Measurements from ENCODE around the gene PRSS27. TPM values are rescaled to one million over a fixed set of nuclear protein-coding genes. Genes with fewer than 3 reads are reported as not detected.

The PRSS27 gene
- total RNA-seq, 1 donor from 2014 or later = 1.3 TPM

DNA sequence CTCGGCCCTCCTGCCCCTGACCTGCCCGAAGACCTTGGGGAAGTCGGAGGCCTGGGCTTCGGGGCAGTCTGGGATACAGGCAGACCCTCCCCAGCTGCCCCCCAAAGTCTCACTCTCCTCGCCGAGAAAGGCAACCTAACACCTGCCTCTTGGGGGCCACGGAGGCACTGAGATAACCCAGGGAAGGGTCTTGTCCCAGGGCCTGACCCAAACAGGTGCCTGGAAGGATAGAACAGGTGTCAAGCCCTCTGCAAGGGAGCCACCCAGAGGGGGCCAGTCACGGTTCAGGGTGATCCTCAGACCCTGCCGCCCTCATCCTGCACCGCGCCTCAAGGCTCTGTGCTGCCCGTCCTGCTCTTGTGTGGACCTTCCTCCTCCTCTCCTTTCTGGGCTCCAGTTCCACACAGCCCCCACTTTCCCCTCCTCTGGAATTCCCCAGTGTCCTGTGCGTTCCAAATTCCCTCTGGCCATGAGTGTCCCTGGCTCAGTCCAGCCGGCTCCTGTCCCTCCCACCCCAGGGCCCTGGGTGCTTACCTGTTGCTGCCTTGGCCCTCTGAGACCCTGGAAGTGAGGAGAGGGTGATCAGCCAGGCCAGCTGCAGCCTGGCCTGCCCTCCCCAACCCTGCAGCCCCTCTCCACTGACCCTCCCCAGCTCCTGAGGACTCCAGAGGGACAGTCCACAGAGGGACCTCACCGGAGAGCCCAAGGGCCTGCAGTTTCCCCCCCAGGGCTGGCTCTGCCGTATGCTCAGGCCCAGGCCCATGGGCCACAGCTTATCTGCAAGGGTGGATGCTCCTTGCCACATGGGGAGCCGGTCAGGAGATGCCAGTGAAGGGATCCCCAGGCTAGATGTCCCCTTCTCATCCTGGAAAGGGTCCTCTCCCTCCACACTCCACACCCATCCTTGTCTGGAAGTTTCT lies 3.8 kb downstream of the PRSS27 start:
- H3K27ac ChIP-seq = no peak overlapping the region
- no peak for ATAC-seq
- H3K4me1 ChIP-seq = peaks cover 24% of the 10 kb centered on the region
- H3K27me3 ChIP-seq (ENCODE audit: low read depth) = peaks cover 6% of the 10 kb centered on the region
- H3K9me3 ChIP-seq = no peaks in the 10 kb centered on the region
- H3K4me3 ChIP-seq = no peak overlapping the region
- intact Hi-C loops (cut with DNase I) = no loop called here
- no peaks in the 10 kb centered on the region for H3K36me3 ChIP-seq
- DNase-seq = no peak
- TF ChIP-seq, protein P1, sequence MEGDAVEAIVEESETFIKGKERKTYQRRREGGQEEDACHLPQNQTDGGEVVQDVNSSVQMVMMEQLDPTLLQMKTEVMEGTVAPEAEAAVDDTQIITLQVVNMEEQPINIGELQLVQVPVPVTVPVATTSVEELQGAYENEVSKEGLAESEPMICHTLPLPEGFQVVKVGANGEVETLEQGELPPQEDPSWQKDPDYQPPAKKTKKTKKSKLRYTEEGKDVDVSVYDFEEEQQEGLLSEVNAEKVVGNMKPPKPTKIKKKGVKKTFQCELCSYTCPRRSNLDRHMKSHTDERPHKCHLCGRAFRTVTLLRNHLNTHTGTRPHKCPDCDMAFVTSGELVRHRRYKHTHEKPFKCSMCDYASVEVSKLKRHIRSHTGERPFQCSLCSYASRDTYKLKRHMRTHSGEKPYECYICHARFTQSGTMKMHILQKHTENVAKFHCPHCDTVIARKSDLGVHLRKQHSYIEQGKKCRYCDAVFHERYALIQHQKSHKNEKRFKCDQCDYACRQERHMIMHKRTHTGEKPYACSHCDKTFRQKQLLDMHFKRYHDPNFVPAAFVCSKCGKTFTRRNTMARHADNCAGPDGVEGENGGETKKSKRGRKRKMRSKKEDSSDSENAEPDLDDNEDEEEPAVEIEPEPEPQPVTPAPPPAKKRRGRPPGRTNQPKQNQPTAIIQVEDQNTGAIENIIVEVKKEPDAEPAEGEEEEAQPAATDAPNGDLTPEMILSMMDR (IDR thresholded peaks at IDR 0.05) = no peak

DNA sequence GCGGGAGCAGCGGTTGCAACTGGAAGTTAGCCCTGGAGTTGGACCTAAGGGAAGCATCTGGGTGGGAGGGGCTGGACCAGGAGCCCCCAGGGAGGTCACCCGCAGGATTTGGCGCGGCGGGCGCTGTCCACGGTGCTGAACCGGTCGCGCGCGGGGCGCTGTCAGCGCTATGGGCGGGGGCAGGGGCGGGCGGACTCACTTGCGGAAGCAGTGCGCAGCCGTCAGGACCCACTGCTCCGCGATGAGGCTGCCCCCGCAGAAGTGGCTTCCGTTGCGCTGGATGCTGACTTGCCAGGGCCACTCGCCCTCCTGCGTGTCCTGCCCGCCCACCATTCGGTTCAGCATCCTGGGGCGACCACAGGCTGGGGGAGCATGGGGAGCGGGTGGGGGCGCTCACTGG lies 4.5 kb downstream of the PRSS27 start:
- Histone ChIP-seq H3K4me3 (peak overlapping the region; percentile 6), H3K27me3 (ENCODE audit: low read depth) (peaks cover 6% of the 10 kb centered on the region), H3K4me1 (peaks cover 22% of the 10 kb centered on the region), H3K27ac (no peak overlapping the region), H3K36me3 (no peaks in the 10 kb centered on the region), H3K9me3 (no peaks in the 10 kb centered on the region)
- intact Hi-C loops (cut with DNase I) = no loop called here
- ATAC-seq (peak; percentile 59 to 65), DNase-seq (peak; percentile 79)
- TF ChIP-seq, protein P1 (IDR thresholded peaks at IDR 0.05) = no peak

DNA sequence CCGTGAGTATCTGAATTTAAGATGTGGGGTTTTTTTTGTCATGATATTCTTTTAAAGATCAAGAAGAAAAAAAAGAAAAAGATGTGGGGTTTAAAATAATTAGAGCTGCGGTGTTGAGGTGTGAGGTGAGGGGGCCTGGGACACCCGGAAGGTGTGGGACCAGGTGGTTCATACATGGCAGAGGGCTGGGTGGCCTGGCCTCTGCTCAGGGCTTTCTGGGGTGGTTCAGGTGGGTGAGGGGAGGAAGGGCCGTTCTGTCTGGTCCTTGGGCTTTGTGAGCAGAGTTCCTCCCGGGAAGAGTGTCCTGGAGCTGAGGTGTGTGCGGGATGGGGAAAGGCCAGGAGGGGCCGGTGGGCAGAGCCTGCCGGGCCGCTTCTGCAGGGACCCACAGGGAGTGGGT lies 5.0 kb downstream of the PRSS27 start:
- TF ChIP-seq, protein P1 (IDR thresholded peaks at IDR 0.05) = no peak
- peaks cover 17% of the 10 kb centered on the region for H3K4me1 ChIP-seq
- no peak overlapping the region for H3K27ac ChIP-seq
- H3K27me3 ChIP-seq (ENCODE audit: low read depth) = peaks cover 6% of the 10 kb centered on the region
- H3K9me3 ChIP-seq = no peaks in the 10 kb centered on the region
- no peak overlapping the region for H3K4me3 ChIP-seq
- peaks cover 2% of the 10 kb centered on the region for H3K36me3 ChIP-seq
- ATAC-seq (no peak), DNase-seq (no peak)
- intact Hi-C loops (cut with DNase I) = no loop called here

DNA sequence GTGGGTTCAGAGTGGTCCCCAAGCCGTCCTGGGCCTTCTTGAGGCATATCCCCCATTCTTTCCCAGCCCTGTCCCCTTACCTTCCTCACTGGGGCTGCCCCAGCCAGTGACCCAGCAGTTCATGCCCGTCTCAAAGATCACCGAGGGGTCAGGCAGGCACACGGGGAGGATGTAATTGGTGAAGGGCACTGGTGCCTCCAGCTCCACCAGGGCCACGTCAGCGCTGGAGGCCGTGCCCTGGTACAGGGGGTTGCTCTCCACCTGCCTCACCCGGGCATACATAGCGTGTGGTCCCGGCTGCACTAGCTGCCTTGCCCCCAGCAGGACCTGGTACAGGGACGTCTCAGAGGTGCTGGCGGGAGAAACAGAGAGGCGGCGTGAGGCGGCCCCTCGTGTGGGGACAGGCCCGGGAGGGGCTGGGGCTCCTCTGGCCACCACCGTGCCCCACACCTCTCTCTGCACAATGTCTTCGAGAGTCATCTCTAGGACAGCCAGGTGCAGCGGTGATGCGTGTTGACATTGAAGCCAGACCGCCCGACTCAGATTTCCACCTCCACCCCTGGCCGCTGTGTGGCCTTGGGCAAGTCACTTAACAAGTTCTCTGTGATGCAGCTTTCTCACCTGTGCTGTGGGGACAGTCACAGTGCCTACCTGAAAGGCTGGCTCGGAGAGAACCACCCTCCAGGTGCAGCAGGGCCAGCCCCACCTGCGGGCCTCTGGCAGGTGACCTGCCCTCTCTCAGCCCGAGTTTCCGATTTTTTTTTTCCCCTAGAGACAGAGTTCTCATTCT lies 5.8 kb downstream of the PRSS27 start:
- Histone ChIP-seq H3K4me1 (peaks cover 9% of the 10 kb centered on the region), H3K27me3 (ENCODE audit: low read depth) (peaks cover 6% of the 10 kb centered on the region), H3K9me3 (no peaks in the 10 kb centered on the region), H3K36me3 (peaks cover 11% of the 10 kb centered on the region), H3K4me3 (no peak overlapping the region), H3K27ac (no peak overlapping the region)
- TF ChIP-seq, protein P1 (IDR thresholded peaks at IDR 0.05) = no peak
- DNase-seq (no peak), ATAC-seq (no peak)
- intact Hi-C loops (cut with DNase I) = no loop called here

DNA sequence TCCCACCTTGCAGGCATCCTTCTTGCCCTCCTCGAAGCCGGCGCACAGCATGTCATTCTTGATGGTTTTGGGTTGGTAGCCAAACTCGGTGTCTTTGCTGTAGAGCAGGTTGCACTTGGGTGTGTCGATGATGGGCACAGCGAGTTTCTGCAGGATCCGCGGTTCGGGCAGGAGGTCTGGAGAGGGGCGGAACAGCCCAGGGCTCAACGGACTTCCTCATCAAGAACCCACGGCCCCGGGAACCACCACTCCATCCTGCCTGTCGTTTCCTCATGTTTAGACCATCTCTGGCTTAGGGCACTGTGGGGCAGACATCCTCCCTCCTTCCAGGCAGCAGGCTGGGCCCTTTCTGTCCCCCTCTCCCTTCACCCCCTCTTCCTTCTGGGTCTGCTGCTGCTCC lies 6.5 kb downstream of the PRSS27 start:
- TF ChIP-seq, protein P1 (IDR thresholded peaks at IDR 0.05) = no peak
- no peak overlapping the region for H3K4me3 ChIP-seq
- peaks cover 18% of the 10 kb centered on the region for H3K36me3 ChIP-seq
- no peaks in the 10 kb centered on the region for H3K9me3 ChIP-seq
- intact Hi-C loops (cut with DNase I) = no loop called here
- DNase-seq = no peak
- H3K27me3 ChIP-seq (ENCODE audit: low read depth) = peaks cover 6% of the 10 kb centered on the region
- no peak overlapping the region for H3K27ac ChIP-seq
- no peak for ATAC-seq
- H3K4me1 ChIP-seq = peaks cover 5% of the 10 kb centered on the region

Data from lower lobe of right lung (tissue), 2 donors.